AG04449 (cell line): Measurements from ENCODE around the gene TEF.
A peak's percentile ranks its signal among the peaks of the same experiment; 100 is the strongest.

ENCODE experiments used
- CTCF ChIA-PET: fragments of 350-600 bp; formaldehyde crosslinking; extraction: SDS; loops from one replicate; lab custom pipeline; 2021; ENCODE audit warnings: antibody characterized with exemption; lab: Yijun Ruan, JAX
- POLR2A ChIA-PET: fragments of 400-600, 350-600 bp; formaldehyde crosslinking; extraction: SDS; loops from one replicate; lab custom pipeline; 2020; ENCODE audit warnings: antibody characterized with exemption, inconsistent platforms; lab: Yijun Ruan, JAX
- DNase-seq: peaks from one replicate; pipeline ENCODE4 v3.0.0-alpha.2; 2010; ENCODE audit warnings: low read depth, low spot score
- H3K4me3 ChIP-seq: 2 replicates; pipeline ENCODE4 v1.5.1; 2011; ENCODE audit warnings: low read depth, mild to moderate bottlenecking, control low read depth, low read length
- TF ChIP-seq, protein P1 (sequence below): IDR thresholded peaks from one replicate; pipeline ENCODE4 v1.5.1; 2011; ENCODE audit warnings: mild to moderate bottlenecking, moderate library complexity, low read length, control low read depth, inconsistent platforms; ENCODE audit not compliant: insufficient read depth; ENCODE audit errors: missing control alignments

TEF gene, protein sequence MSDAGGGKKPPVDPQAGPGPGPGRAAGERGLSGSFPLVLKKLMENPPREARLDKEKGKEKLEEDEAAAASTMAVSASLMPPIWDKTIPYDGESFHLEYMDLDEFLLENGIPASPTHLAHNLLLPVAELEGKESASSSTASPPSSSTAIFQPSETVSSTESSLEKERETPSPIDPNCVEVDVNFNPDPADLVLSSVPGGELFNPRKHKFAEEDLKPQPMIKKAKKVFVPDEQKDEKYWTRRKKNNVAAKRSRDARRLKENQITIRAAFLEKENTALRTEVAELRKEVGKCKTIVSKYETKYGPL

DNA sequence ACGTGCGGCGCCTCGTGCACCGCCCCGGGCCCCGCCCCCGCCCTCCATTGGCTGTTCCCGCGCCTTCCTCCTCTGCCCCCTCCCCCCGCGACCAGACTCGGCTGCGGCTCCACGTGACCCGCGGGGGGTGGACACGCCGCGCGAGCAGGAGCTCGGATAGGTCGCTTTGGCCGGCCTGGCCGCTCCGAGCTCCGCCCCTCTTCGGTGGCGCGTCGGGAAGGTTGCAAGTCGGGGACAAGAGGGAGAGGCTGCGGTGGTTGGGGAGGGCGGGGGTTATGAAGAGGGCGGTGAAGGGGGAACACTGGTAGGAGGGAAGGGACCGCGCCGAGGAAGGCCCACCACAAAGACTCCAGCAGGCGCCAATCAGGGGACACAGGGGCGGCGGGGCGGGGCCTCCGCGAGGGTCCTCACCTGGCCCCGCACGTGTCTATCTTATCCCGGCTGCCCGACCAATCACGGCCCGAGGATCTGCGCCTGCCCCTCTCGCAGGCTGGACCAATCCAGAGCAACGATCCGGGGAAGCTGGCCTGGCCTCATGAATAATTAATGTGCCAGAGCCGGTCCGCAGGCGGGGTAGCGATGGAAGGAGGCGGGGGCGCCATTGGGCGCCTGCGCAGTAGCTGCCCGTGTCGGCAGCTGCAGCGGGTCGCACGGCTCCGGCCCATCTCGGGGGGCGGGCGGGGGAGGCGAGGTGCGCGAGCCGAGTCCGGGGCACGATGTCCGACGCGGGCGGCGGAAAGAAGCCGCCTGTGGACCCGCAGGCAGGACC is at the start of gene TEF:
TEF (plus strand) TSS at position 614 of the 769 bp plus-strand sequence; CDS start at position 717, 103 bp downstream.
- TF ChIP-seq, protein P1, sequence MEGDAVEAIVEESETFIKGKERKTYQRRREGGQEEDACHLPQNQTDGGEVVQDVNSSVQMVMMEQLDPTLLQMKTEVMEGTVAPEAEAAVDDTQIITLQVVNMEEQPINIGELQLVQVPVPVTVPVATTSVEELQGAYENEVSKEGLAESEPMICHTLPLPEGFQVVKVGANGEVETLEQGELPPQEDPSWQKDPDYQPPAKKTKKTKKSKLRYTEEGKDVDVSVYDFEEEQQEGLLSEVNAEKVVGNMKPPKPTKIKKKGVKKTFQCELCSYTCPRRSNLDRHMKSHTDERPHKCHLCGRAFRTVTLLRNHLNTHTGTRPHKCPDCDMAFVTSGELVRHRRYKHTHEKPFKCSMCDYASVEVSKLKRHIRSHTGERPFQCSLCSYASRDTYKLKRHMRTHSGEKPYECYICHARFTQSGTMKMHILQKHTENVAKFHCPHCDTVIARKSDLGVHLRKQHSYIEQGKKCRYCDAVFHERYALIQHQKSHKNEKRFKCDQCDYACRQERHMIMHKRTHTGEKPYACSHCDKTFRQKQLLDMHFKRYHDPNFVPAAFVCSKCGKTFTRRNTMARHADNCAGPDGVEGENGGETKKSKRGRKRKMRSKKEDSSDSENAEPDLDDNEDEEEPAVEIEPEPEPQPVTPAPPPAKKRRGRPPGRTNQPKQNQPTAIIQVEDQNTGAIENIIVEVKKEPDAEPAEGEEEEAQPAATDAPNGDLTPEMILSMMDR = no peak
- ChIA-PET CTCF (interaction anchor here (0.6 to 3.8 kb wide), 7 partner anchors 14 to 163 kb away, joined by 3 to 23 read pairs (median 4); partner anchors contain the start of genes POLR3H and TOB2), POLR2A (interaction anchor here (1.0 to 3.3 kb wide), 6 partner anchors 15 to 95 kb away, joined by 3 to 27 read pairs (median 6); partner anchors contain the start of genes PHF5A, RANGAP1 and TOB2)
- peak; percentile 91 for DNase-seq
- peak within 1 kb of the TSS; percentile 79 for H3K4me3 ChIP-seq

DNA sequence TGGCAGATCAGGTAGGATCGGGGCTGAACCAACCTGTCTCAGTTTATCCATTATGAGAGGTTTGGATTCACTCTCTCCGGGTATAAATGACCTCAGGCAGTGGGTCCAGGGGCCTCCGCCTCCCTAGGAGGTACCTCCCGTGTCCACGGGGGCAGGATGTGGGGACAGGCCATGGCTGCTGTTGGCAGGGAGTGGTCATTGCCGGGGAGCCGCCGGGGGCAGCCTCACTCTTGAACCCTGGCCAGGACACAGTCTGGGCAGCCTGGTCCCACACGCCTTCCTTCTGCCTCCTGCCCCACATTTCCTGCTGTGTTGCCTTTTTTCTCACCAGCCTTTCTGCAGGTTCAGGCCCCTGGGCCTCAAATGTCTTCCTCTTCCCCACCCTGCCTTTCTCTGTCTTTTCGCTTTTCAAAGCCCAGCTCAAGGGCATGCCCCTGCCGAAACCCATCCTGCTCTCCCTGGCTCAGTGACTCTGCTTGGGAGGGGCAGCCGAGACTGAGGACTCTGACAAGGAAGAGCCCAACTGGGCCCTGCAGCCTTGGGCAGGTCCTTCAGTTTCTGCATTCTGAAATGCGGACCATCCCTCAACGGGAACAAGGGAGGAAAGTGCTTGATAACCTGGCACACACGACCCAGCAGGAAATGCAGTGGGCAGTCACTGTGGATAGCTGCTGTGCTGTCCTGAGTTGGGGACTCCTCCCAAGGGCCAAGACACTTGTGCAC is 49.4 kb upstream of the TEF start:
- CTCF ChIA-PET = no interaction called here
- TF ChIP-seq, protein P1 = no peak
- no peak for DNase-seq
- POLR2A ChIA-PET = no interaction called here
- no peak overlapping the region for H3K4me3 ChIP-seq

DNA sequence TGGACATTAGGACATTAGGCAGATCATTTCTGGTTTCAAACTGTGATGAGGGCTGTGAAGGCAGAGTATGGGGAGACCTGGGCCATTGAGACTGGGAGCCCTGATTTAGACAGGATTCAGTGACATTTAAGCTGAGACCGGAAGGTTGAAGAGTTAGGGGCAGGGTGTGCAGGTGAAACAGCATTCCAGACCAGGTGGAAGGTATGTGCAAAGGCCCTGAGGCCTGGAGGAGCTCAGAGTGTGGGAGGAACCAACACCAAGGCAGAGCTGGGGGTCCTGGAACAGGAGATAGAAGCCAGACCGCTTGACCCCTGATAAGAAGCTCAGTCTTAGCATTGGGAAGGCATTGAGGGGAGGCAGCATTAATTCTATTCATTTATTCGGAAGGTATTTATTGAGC is 47.9 kb upstream of the TEF start:
- no peak overlapping the region for H3K4me3 ChIP-seq
- no peak for DNase-seq
- TF ChIP-seq, protein P1 = no peak
- POLR2A ChIA-PET = no interaction called here
- CTCF ChIA-PET = interaction anchor here (1.0 to 1.3 kb wide), 2 partner anchors 21 to 184 kb away, joined by 3 to 4 read pairs; no protein-coding TSS in a partner anchor

DNA sequence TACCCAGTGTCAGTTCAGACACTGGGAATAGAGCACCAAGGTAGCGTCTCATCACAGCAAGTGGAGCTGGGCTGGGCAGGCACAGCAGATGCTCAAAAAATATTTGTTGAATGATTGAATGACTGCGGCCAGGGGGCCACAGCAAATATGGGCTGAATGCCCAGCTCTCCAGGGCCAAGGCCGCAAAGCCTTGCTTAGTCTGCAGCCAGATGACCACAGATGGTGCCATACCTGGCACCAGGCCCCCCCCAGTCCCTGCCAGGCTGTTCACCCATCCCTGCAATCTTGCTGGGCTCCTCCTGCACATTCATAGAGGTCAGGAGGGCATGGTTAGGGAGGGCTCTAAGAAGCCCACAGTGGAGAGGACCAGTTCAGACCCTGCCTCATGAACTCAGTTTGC is 47.5 kb upstream of the TEF start:
- H3K4me3 ChIP-seq = no peak overlapping the region
- DNase-seq = no peak
- ChIA-PET CTCF (interaction anchor here (1.0 to 1.3 kb wide), 2 partner anchors 21 to 184 kb away, joined by 3 to 4 read pairs; no protein-coding TSS in a partner anchor), POLR2A (no interaction called here)
- TF ChIP-seq, protein P1 = no peak

DNA sequence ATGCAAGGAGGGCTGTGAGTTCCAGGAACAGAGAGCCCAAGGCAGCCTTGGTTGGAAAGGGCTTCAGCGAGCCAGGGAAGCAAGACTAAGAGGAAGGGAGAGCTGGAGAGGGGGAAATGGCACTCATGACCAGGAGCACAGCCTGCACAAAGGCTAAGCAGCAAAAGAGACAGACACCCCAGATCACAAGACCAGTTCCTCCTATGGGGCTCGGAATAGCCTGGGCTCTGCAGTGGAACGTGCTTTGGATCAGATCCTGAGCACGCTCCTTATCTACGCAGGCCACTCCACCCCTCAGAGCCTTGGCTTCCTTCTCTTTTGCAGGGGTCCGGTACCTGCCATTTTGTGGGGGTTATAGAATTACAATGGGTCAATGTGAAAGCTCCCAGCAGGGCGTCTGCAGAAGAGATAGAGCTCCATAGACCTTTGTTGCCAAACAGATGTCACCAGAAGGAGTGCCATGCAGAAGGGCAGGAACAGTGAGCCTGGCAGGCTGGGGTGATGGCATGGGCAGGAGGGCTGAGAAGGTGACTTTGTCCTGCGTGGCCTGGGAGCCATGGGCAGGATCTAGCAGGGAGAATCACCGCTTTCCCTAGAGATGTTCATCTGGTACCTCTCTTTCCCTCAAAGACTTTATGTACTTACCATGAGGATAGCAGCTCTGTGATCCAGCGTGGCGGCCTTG is 46.6 kb upstream of the TEF start:
- no peak for DNase-seq
- CTCF ChIA-PET = no interaction called here
- TF ChIP-seq, protein P1 = no peak
- POLR2A ChIA-PET = no interaction called here
- H3K4me3 ChIP-seq = no peak overlapping the region
